AG10803 (cell line): Measurements from ENCODE around the gene NHLRC2.

Experiments used
- DNase-seq: peaks from one replicate; pipeline ENCODE4 v3.0.0; 2010; ENCODE audit warnings: low read depth
- H3K4me3 ChIP-seq: 2 replicates; pipeline ENCODE4 v1.5.1; 2011; ENCODE audit warnings: mild to moderate bottlenecking, low read length, control low read depth
- TF ChIP-seq, protein P1 (sequence below): conservative IDR thresholded peaks from 2 replicates; pipeline ENCODE4 v1.5.1; 2011; ENCODE audit warnings: mild to moderate bottlenecking, low read length, control low read depth, inconsistent platforms

NHLRC2 gene

DNA sequence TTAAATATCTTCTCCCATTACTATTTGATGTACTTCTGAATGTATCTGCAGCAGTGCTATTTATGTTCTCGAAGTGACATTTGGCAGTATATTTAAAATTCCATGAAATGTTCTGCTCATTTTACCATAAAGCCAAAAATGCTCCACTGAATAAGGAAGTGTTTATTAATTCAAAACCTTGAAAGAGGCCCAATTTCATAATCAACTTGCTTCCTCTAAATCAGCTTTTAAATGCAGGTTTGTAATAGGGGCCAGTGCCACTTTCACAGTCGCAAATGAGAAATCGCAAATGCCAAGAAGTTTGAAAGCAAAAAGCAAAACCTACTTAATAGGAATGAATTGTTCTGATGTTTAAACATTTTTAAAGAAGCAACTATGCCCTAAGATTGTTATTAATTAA, 11.4 kb downstream of the NHLRC2 start:
- no peak for DNase-seq
- no peak overlapping the region for H3K4me3 ChIP-seq
- TF ChIP-seq, protein P1, sequence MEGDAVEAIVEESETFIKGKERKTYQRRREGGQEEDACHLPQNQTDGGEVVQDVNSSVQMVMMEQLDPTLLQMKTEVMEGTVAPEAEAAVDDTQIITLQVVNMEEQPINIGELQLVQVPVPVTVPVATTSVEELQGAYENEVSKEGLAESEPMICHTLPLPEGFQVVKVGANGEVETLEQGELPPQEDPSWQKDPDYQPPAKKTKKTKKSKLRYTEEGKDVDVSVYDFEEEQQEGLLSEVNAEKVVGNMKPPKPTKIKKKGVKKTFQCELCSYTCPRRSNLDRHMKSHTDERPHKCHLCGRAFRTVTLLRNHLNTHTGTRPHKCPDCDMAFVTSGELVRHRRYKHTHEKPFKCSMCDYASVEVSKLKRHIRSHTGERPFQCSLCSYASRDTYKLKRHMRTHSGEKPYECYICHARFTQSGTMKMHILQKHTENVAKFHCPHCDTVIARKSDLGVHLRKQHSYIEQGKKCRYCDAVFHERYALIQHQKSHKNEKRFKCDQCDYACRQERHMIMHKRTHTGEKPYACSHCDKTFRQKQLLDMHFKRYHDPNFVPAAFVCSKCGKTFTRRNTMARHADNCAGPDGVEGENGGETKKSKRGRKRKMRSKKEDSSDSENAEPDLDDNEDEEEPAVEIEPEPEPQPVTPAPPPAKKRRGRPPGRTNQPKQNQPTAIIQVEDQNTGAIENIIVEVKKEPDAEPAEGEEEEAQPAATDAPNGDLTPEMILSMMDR: no peak

DNA sequence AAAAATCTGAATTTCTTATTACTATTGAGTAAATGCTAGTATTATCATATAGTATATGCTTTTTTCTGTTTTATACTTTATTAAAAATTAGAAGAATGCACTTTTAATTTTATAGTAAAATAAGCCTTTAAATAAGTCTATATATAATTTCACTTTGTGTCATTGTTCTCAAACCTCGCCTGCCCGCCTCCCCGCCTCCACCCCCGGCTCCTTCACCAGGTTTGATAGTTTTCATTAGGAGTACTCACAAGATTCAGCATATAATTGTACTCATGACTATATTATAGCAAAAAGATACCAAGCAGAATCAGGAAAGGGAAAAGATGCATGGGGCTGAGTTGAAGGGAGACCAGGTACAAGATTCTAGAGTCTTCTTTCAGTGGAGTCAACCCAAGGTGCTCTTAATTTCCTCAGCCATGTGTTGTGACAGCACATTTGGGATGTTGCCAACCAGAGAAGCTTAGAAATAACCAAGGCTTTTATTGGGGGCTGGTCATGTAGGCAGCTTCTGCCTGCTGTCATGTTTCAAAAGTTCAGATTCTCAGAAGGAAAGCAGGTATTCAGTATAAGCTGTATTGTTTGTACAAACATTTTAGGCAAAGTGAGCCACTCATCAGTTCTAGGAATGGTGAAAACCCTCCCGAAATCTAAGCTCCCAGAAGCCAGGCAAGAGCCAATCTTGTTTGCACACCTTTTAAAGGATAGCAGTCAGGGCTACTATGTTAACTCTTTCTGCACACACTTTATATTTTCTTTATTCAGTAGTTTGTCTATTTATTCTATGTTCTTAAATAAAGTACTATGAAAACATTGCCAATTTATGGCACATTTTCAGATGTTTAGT, 12.3 kb downstream of the NHLRC2 start:
- DNase-seq: no peak
- TF ChIP-seq, protein P1: no peak
- no peak overlapping the region for H3K4me3 ChIP-seq

DNA sequence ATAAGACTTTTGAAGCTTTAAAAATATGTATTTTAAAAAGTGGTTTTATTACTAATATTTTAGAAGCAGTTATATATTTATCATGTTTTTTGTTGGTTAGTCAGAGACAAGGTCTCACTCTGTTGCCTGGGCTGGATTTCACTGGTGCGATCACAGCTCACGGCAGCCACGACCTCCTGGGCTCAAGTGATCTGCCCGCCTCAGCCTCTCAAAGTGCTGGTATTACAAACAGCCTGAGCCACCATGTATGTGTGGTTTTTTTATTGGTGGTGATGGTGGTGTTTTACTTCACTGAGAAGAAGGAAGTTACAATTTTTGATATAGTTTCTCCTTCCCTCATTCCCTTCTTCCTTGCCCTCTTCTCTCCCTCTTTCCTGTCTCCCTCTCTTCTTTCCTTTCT, 13.4 kb downstream of the NHLRC2 start:
- H3K4me3 ChIP-seq: no peak overlapping the region
- TF ChIP-seq, protein P1: no peak
- no peak for DNase-seq

DNA sequence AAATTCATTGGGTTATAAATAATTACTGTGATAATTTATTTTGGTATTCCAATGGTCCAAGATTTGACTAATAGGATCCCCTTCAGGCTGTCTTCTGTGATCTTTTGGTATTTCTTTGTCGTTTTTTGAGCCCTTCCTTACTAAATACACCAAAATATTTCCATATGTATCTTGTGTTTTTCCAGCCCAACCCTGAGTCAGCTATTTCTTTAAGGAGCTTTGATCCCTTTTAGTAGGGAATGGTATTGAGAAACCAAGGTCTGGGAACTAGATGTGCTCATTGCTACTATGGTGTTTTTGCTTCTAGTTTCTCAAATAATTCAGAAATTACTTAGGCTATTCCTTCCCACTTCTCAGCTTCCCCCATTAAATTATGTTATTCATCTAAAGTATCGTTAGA, 15.3 kb downstream of the NHLRC2 start:
- DNase-seq: no peak
- TF ChIP-seq, protein P1: no peak
- H3K4me3 ChIP-seq: no peak overlapping the region

DNA sequence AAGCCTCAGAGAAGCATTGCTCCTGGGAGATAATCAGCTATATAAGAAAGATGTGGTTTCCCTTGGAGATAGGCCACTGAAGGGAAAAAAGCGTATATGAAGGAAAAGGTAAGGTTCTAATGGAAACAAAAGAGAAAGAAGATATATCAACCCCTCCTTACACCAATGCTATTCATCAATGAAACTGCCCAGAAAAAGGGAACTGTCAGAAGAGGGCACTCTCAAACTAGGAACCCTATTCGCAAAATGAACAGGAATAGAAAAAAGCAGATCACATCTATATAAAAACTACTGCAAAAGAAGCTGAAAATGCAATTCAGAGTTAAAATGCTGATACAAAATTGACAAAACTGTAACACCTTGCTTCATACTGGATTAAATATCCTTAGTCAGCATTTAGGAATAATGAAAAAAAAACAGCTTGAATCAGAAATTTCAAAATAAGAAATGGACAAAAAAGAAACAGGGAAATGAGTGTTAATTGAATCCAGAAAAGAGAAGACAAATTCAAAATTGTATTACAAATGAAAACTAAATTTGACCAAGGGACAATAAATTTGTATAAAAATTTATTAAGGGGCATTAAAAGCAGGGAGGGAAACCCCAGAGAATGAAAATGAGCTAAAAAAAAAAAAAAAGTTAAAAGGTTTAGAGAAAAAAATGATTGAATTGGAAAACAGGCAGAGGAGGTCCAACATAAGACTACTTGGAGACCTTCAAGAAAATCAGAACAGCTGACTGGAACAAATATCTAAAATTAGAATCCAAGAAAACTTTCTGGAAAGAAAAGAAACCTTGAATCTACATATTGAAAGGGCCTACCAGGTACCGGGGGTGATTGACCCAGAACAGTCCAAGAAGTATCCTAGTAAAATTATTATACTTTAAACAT, 17.9 kb downstream of the NHLRC2 start:
- TF ChIP-seq, protein P1: no peak
- no peak overlapping the region for H3K4me3 ChIP-seq
- no peak for DNase-seq

DNA sequence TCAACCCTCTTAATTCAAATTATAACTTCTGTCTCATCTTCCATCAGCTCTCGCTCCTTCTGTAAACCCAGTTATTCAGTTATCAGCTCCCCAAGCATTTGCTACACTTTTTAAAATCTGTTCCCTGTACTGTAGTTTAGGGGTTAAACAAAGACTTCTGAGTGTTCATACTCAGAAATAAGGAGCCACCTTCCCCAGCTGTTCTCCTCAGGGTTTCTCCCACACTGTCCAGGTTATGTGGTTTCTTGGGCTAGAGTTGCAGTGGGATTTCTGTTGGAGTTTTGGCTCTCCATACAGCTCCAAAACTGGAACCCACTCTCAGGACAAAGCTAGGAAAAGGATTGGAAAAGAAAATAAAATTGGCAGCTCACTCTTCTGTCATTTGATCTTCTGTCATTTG, 20.8 kb downstream of the NHLRC2 start:
- TF ChIP-seq, protein P1: no peak
- H3K4me3 ChIP-seq: no peak overlapping the region
- DNase-seq: no peak
